Right atrium auricular region (tissue), 2 donors: ENCODE data around the gene ARRB1. TPM values are rescaled to one million over a fixed set of nuclear protein-coding genes. Genes with fewer than 3 reads are reported as not detected.

Experiments used
- DNase-seq: peaks from one replicate; pipeline ENCODE4 v3.0.0-alpha.2; 2019; ENCODE audit warnings: low spot score
- H3K27ac ChIP-seq, 2 donors: fragments of 200-600 bp; sonication (generic); 1 replicate in 1 of 2; 2 replicates in 1 of 2; pipeline ENCODE4 v1.5.1; 2016 to 2019
- H3K27me3 ChIP-seq, 2 donors: fragments of 200-600 bp; sonication (generic); one replicate each; pipeline versions ENCODE4 v1.5.1 to v1.6.0; 2017 to 2019
- H3K36me3 ChIP-seq: fragments of 200-600 bp; sonication (generic); one replicate; pipeline ENCODE4 v1.5.1; 2016
- H3K4me1 ChIP-seq, 2 donors: fragments of 200-600 bp; sonication (generic); one replicate each; pipeline versions ENCODE4 v1.5.1 to v1.6.0; 2017 to 2019
- H3K4me3 ChIP-seq, 2 donors: fragments of 200-600 bp; sonication (generic); 1 replicate in 1 of 2; 2 replicates in 1 of 2; pipeline ENCODE4 v1.5.1; 2017 to 2019; ENCODE audit warnings: mild to moderate bottlenecking in 1 of 2, moderate library complexity in 1 of 2
- H3K9me3 ChIP-seq, 2 donors: fragments of 200-600 bp; sonication (generic); one replicate each; pipeline ENCODE4 v1.5.1; 2019
- CTCF ChIP-seq, 2 donors: fragments of 200-600 bp; sonication (generic); IDR thresholded peaks; one replicate each; pipeline ENCODE4 v1.5.1; 2019; ENCODE audit warnings: antibody characterized with exemption in 2 of 2
- total RNA-seq, 2 donors: library from RNA; depleted of rRNA; stranded (reverse); fragments of >200 nt; gene quantifications; one replicate each; pipeline ENCODE4 v1.1.0, GENCODE V29; 2016

The ARRB1 gene
- total RNA-seq, 2 donors from 2014 or later = 19.4 to 22.9 TPM

DNA sequence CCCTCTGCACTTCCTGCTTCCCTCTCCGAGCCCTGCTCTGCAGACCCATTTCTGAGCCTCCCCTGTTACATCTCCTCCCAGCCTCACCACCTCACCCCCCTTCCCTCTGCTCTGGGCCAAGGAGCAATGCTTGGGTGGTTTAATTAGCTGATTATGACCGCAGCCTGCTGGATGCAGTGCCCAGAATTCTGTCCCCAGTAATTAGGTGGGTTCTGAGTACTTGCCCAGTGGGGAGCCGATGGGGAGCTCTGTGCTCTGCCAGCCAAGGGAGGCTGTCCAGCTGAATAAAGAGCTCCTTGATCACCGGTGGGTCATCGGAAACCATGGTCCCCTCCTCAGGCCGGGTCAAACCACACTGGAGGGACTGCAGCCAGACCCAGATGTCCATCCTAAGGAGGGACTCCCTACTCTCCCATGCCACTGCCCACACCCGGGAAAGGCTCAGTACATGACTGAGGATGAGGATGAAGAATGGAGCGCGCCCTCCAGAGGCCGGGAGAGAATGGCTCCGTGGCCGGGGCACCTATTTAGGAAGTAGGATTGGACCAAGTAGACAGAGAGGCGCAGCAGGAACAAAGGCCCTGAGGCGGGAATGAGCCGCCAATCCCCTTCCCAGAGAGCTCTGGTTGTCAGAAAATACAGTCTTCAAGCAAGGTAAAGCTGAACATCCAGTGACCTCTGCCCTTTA, 9.1 kb downstream of the ARRB1 start:
- TF ChIP-seq CTCF (IDR thresholded peaks at IDR 0.05) = no peak
- H3K9me3 ChIP-seq = no peaks in the 10 kb centered on the region
- no peaks in the 10 kb centered on the region for H3K36me3 ChIP-seq
- DNase-seq = no peak
- no peak overlapping the region for H3K4me3 ChIP-seq
- peak overlapping the region; percentile 58 to 69 for H3K27ac ChIP-seq
- H3K4me1 ChIP-seq = peaks cover 0 to 100% of the 10 kb centered on the region in 2 donors
- H3K27me3 ChIP-seq = no peaks in the 10 kb centered on the region

GRCh38 chr11:75341612-75342011, 9.8 kb downstream of the ARRB1 start:
- no peaks in the 10 kb centered on the region for H3K27me3 ChIP-seq
- peaks cover 0 to 100% of the 10 kb centered on the region in 2 donors for H3K4me1 ChIP-seq
- TF ChIP-seq CTCF (IDR thresholded peaks at IDR 0.05) = no peak
- no peaks in the 10 kb centered on the region for H3K36me3 ChIP-seq
- no peak overlapping the region for H3K4me3 ChIP-seq
- no peaks in the 10 kb centered on the region for H3K9me3 ChIP-seq
- H3K27ac ChIP-seq = peak overlapping the region; percentile 58 to 69
- no peak for DNase-seq

DNA sequence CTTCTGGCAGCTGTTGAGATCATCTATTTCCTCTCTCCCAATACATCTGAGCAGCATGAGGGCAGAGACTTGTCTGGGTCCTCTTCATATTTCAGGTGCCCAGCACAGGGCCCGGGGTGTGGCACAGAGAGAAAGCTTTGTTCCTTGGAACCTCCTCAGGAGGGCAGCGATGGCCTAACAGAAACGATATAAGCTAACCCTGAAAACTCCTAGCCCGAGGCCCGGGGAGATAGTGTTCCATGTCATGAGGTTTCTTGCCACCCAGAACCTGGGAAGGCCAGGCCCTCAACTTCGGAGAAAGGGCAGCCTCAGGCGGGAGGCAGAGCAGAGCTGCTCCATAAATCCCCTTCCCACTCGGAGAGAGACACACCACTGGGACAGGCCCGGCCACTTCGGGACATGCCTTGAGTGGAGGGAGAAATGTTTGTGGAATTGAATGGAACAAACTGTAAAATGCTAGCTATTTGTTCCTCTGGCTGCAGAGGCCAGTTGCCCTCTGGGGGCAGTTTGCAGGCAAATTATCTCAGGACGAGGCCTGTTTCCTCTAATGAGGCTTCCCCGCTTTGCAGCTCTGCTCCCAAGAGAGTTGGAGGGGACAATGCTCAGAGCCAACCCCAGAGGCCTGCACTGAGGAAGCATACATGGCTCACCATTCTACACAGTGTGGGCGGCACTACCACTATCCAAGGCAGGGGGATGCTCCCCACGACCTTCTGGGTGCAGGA, 11.6 kb downstream of the ARRB1 start:
- peaks cover 0 to 90% of the 10 kb centered on the region in 2 donors for H3K4me1 ChIP-seq
- H3K36me3 ChIP-seq = no peaks in the 10 kb centered on the region
- DNase-seq = no peak
- H3K27me3 ChIP-seq = no peaks in the 10 kb centered on the region
- H3K27ac ChIP-seq = peak overlapping the region; percentile 59 to 69
- H3K9me3 ChIP-seq = no peaks in the 10 kb centered on the region
- no peak for TF ChIP-seq CTCF (IDR thresholded peaks at IDR 0.05)
- no peak overlapping the region for H3K4me3 ChIP-seq

DNA sequence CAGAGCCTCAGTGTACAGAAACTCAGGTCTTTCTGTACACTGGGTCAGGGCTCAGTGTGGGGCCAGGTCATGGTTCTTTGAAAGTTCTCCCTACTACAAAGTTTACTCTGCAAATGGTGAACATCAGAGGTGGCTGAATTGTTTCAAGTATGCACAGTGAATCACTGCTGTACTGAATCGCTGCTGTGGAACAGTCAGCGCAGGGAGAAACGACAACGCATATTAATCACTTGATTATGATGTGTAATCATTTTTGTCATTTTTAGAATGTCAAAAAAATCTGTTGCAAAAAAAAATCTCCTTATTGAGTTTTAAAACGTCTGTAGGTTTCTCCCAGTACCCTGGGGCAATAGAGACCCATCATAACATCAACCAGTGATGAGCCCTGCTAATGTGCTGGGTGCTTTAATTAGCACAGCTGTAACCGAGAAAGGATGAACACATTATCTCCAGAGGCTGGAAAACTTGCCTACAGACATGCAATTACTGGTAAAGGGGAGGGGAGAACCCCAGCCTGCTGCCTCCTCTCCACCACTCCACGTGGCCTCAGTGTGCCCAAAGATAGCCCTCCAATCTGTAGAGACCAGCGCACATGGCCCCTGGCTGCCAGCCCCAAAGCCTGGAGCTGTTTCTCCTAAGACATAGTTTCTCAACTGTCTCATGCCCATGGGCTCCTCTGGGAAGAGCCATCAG, 12.8 kb downstream of the ARRB1 start:
- peak overlapping the region in 1 of 2 donors; percentile 69 for H3K27ac ChIP-seq
- TF ChIP-seq CTCF (IDR thresholded peaks at IDR 0.05) = no peak
- DNase-seq = no peak

DNA sequence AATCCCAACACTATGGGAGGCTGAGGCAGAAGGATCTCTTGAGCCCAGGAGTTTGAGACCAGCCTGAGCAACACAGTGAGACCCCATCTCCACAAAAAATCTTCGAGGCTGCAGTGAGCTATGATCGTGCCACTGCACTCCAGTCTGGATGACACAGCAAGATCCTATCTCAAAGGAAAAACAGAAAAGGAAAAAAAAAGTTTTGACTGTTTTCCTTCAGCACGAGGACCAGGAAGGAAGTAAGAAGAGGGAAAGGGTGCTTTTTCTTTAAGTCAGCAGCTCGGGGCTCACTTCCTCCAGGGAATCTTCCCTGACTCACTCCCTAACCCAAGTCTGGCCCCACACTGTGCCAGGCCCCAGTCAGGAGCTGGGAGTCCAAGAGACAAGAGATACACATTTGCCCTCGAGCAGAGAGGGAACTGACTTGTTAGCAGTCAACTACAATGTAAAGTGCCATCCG, 14.2 kb downstream of the ARRB1 start:
- Histone ChIP-seq H3K4me1 (peaks cover 0 to 75% of the 10 kb centered on the region in 2 donors), H3K4me3 (no peak overlapping the region), H3K36me3 (no peaks in the 10 kb centered on the region), H3K27me3 (no peaks in the 10 kb centered on the region), H3K27ac (peak overlapping the region in 1 of 2 donors; percentile 20), H3K9me3 (no peaks in the 10 kb centered on the region)
- no peak for TF ChIP-seq CTCF (IDR thresholded peaks at IDR 0.05)
- peak; percentile 82 for DNase-seq

More for the DNA sequence above, 12.8 kb downstream of the ARRB1 start:
- Histone ChIP-seq H3K27me3 (no peaks in the 10 kb centered on the region), H3K36me3 (no peaks in the 10 kb centered on the region), H3K9me3 (no peaks in the 10 kb centered on the region), H3K4me1 (peaks cover 0 to 89% of the 10 kb centered on the region in 2 donors), H3K4me3 (no peak overlapping the region)
